Lung (tissue), 12 donors: Measurements from ENCODE around the gene KRT2. TPM values are rescaled to one million over a fixed set of nuclear protein-coding genes. Genes with fewer than 3 reads are reported as not detected.
A peak's percentile ranks its signal among the peaks of the same experiment; 100 is the strongest.

Experiments
- ATAC-seq: fragments of 200-7000 bp; cut with Tn5 transposase; one replicate; pipeline ENCODE4 v1.9.1; 2020; ENCODE audit warnings: moderate number of reproducible peaks; ENCODE audit not compliant: insufficient read depth, low FRiP score
- DNase-seq, 3 donors: peaks; one replicate each; pipeline ENCODE4 v3.0.0-alpha.2; 2013 to 2017
- H3K27ac ChIP-seq, 2 donors: one replicate each; pipeline ENCODE4 v1.5.1; 2013; ENCODE audit warnings: mild to moderate bottlenecking in 2 of 2, moderate library complexity in 2 of 2, control low read depth in 1 of 2, inconsistent platforms in 1 of 2, low read depth in 1 of 2, low read length in 1 of 2
- H3K27me3 ChIP-seq, 3 donors: one replicate each; pipeline ENCODE4 v1.5.1; 2013; ENCODE audit warnings: low read length in 2 of 3; ENCODE audit not compliant: control insufficient read depth in 3 of 3, insufficient read depth in 3 of 3
- H3K36me3 ChIP-seq, 4 donors: one replicate each; pipeline ENCODE4 v1.5.1; 2013; ENCODE audit warnings: low read length in 4 of 4, mild to moderate bottlenecking in 1 of 4, moderate library complexity in 1 of 4; ENCODE audit not compliant: control insufficient read depth in 4 of 4, insufficient read depth in 4 of 4
- H3K4me1 ChIP-seq, 5 donors: one replicate each; pipeline ENCODE4 v1.5.1; 2013; ENCODE audit warnings: low read length in 5 of 5, mild to moderate bottlenecking in 2 of 5, moderate library complexity in 1 of 5; ENCODE audit not compliant: control insufficient read depth in 5 of 5, insufficient read depth in 5 of 5
- H3K4me3 ChIP-seq: one replicate; pipeline ENCODE4 v1.5.1; 2013; ENCODE audit warnings: mild to moderate bottlenecking, control low read depth, moderate library complexity
- H3K9ac ChIP-seq, 2 donors: one replicate each; pipeline ENCODE4 v1.5.1; 2013; ENCODE audit warnings: low read length in 2 of 2, control low read depth in 1 of 2; ENCODE audit not compliant: insufficient read depth in 1 of 2
- H3K9me3 ChIP-seq, 4 donors: one replicate each; pipeline ENCODE4 v1.5.1; 2013; ENCODE audit warnings: low read length in 3 of 4, mild to moderate bottlenecking in 1 of 4, moderate library complexity in 1 of 4; ENCODE audit not compliant: control insufficient read depth in 4 of 4, insufficient read depth in 3 of 4
- WGBS, 2 donors: extraction: QIAGEN DNeasy Blood & Tissue Kit; methylation state at CpG; one replicate each; pipeline ENCODE4 v1.1.7; 2013; 5-methylcytosine and 5-hydroxymethylcytosine counted together
- polyA plus RNA-seq, 2 donors: library from polyadenylated mRNA; stranded (reverse); fragments of 200-250 nt; gene quantifications; one replicate each; pipeline ENCODE4 v1.2.1, GENCODE V29; 2013
- total RNA-seq, 2 donors: library from RNA; depleted of rRNA in 1 of 2; stranded (reverse); fragments of >200 nt in 1 of 2; gene quantifications; one replicate each; pipeline ENCODE4 v1.2.1, GENCODE V29; 2014 to 2021
- TF ChIP-seq, protein P1 (sequence below): IDR thresholded peaks from 2 replicates; pipeline ENCODE4 v1.5.1; 2012; ENCODE audit warnings: mild to moderate bottlenecking; ENCODE audit errors: control extremely low read depth, extremely low read depth
- donor health status: control.
- donor health status: control.
- donor health status: Bipolar disorder and iron deficiency.
- donor health status: healthy.
- donor health status: DM: yes; HTN: yes; CAD: no.

KRT2 gene
- total and polyA plus RNA-seq, 4 donors: 0.03 TPM; not detected in 3

GRCh38 chr12:52691841-52692150 is 39.8 kb upstream of the KRT2 start:
- Histone ChIP-seq H3K27ac (no peak overlapping the region), H3K36me3 (no peaks in the 10 kb centered on the region), H3K9me3 (no peaks in the 10 kb centered on the region), H3K9ac (no peak overlapping the region), H3K4me3 (no peak overlapping the region), H3K27me3 (peaks cover 4 to 54% (median 34%) of the 10 kb centered on the region in 3 donors), H3K4me1 (peaks cover 0 to 7% (median 0%) of the 10 kb centered on the region in 5 donors)
- 57 to 70% methylated on average over 2 of the region's 2 CpGs for WGBS, 2 donors
- TF ChIP-seq, protein P1, sequence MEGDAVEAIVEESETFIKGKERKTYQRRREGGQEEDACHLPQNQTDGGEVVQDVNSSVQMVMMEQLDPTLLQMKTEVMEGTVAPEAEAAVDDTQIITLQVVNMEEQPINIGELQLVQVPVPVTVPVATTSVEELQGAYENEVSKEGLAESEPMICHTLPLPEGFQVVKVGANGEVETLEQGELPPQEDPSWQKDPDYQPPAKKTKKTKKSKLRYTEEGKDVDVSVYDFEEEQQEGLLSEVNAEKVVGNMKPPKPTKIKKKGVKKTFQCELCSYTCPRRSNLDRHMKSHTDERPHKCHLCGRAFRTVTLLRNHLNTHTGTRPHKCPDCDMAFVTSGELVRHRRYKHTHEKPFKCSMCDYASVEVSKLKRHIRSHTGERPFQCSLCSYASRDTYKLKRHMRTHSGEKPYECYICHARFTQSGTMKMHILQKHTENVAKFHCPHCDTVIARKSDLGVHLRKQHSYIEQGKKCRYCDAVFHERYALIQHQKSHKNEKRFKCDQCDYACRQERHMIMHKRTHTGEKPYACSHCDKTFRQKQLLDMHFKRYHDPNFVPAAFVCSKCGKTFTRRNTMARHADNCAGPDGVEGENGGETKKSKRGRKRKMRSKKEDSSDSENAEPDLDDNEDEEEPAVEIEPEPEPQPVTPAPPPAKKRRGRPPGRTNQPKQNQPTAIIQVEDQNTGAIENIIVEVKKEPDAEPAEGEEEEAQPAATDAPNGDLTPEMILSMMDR: no peak
- ATAC-seq: no peak
- DNase-seq: no peak

- H3K9ac ChIP-seq: no peak overlapping the region
- H3K9me3 ChIP-seq: no peaks in the 10 kb centered on the region
- H3K36me3 ChIP-seq: no peaks in the 10 kb centered on the region
- no peak overlapping the region for H3K27ac ChIP-seq
- DNase-seq: no peak
- TF ChIP-seq, protein P1: no peak
- peak; percentile 5 for ATAC-seq
- peaks cover 0 to 7% (median 0%) of the 10 kb centered on the region in 5 donors for H3K4me1 ChIP-seq
- 4 to 5% methylated on average over 42 to 45 of the region's 45 CpGs for WGBS, 2 donors
- H3K27me3 ChIP-seq: peaks cover 4 to 50% (median 34%) of the 10 kb centered on the region in 3 donors
- H3K4me3 ChIP-seq: no peak overlapping the region
These were observed 39.2 kb upstream of the KRT2 start for GRCh38 chr12:52691076-52691840.

GRCh38 chr12:52690351-52691075 is 38.5 kb upstream of the KRT2 start:
- 65 to 69% methylated on average over 8 of the region's 8 CpGs for WGBS, 2 donors
- no peak overlapping the region for H3K9ac ChIP-seq
- ATAC-seq (no peak), DNase-seq (no peak)
- peaks cover 4 to 48% (median 34%) of the 10 kb centered on the region in 3 donors for H3K27me3 ChIP-seq
- TF ChIP-seq, protein P1: no peak
- peaks cover 0 to 7% (median 0%) of the 10 kb centered on the region in 5 donors for H3K4me1 ChIP-seq
- no peaks in the 10 kb centered on the region for H3K36me3 ChIP-seq
- H3K9me3 ChIP-seq: no peaks in the 10 kb centered on the region
- no peak overlapping the region for H3K27ac ChIP-seq
- H3K4me3 ChIP-seq: no peak overlapping the region
